ENCODE results near the gene RGSL1. TPM values are rescaled to one million over a fixed set of nuclear protein-coding genes. Genes with fewer than 3 reads are reported as not detected.
A peak's percentile ranks its signal among the peaks of the same experiment; 100 is the strongest.

The RGSL1 gene
- total RNA-seq, 1 experiment from 2014 or later: not detected

GRCh38 chr1:182568647-182569284 is 118.8 kb downstream of the RGSL1 start:
- no peak for DNase-seq (ENCODE audit: low read depth, low spot score)
- in situ Hi-C loops (cut with HindIII; ENCODE audit: low pct_unique_long_range_greater_than_20kb, low sequenced_read_pairs): no loop called here

GRCh38 chr1:182569939-182570610 is 120.1 kb downstream of the RGSL1 start:
- no peak for DNase-seq (ENCODE audit: low read depth, low spot score)
- in situ Hi-C loops (cut with HindIII; ENCODE audit: low pct_unique_long_range_greater_than_20kb, low sequenced_read_pairs): no loop called here

- DNase-seq (ENCODE audit: low read depth, low spot score): no peak
- in situ Hi-C loops (cut with HindIII; ENCODE audit: low pct_unique_long_range_greater_than_20kb, low sequenced_read_pairs): no loop called here
Measured at GRCh38 chr1:182570611-182570970, 120.6 kb downstream of the RGSL1 start.

- no peak for DNase-seq (ENCODE audit: low read depth, low spot score)
- in situ Hi-C loops (cut with HindIII; ENCODE audit: low pct_unique_long_range_greater_than_20kb, low sequenced_read_pairs): no loop called here
Measured at GRCh38 chr1:182574156-182574555, 124.2 kb downstream of the RGSL1 start.

- in situ Hi-C loops (cut with HindIII; ENCODE audit: low pct_unique_long_range_greater_than_20kb, low sequenced_read_pairs): no loop called here
- DNase-seq (ENCODE audit: low read depth, low spot score): no peak
Measured at GRCh38 chr1:182575540-182576149, 125.7 kb downstream of the RGSL1 start.

GRCh38 chr1:182580736-182581135 is 130.8 kb downstream of the RGSL1 start:
- in situ Hi-C loops (cut with HindIII; ENCODE audit: low pct_unique_long_range_greater_than_20kb, low sequenced_read_pairs): no loop called here
- no peak for DNase-seq (ENCODE audit: low read depth, low spot score)

- in situ Hi-C loops (cut with HindIII; ENCODE audit: low pct_unique_long_range_greater_than_20kb, low sequenced_read_pairs): no loop called here
Measured at GRCh38 chr1:182584746-182585145, 134.8 kb downstream of the RGSL1 start.

GRCh38 chr1:182586380-182586779 is 136.4 kb downstream of the RGSL1 start:
- in situ Hi-C loops (cut with HindIII; ENCODE audit: low pct_unique_long_range_greater_than_20kb, low sequenced_read_pairs): no loop called here
- DNase-seq (ENCODE audit: low read depth, low spot score): no peak

More at GRCh38 chr1:182584746-182585145, 134.8 kb downstream of the RGSL1 start:
- DNase-seq (ENCODE audit: low read depth, low spot score): no peak

- in situ Hi-C loops (cut with HindIII; ENCODE audit: low pct_unique_long_range_greater_than_20kb, low sequenced_read_pairs): no loop called here
- no peak for DNase-seq (ENCODE audit: low read depth, low spot score)
Measured at GRCh38 chr1:182587093-182587492, 137.1 kb downstream of the RGSL1 start.

GRCh38 chr1:182587666-182588499 is 137.9 kb downstream of the RGSL1 start:
- in situ Hi-C loops (cut with HindIII; ENCODE audit: low pct_unique_long_range_greater_than_20kb, low sequenced_read_pairs): no loop called here
- DNase-seq (ENCODE audit: low read depth, low spot score): no peak

GRCh38 chr1:182588500-182589396 is 138.8 kb downstream of the RGSL1 start, which contains the start of gene RNASEL:
Gene RNASEL (minus strand): TSS chr1:182589256. CDS start chr1:182586806, 2,450 bp downstream.
- in situ Hi-C loops (cut with HindIII; ENCODE audit: low pct_unique_long_range_greater_than_20kb, low sequenced_read_pairs): no loop called here

GRCh38 chr1:182589520-182589919 is 139.6 kb downstream of the RGSL1 start:
- in situ Hi-C loops (cut with HindIII; ENCODE audit: low pct_unique_long_range_greater_than_20kb, low sequenced_read_pairs): no loop called here
- DNase-seq (ENCODE audit: low read depth, low spot score): no peak

More at GRCh38 chr1:182588500-182589396, 138.8 kb downstream of the RGSL1 start, which contains the start of gene RNASEL:
- DNase-seq (ENCODE audit: low read depth, low spot score): peak; percentile 80

- no peak for DNase-seq (ENCODE audit: low read depth, low spot score)
- in situ Hi-C loops (cut with HindIII; ENCODE audit: low pct_unique_long_range_greater_than_20kb, low sequenced_read_pairs): no loop called here
Measured at GRCh38 chr1:182589931-182590330, 140.0 kb downstream of the RGSL1 start.

GRCh38 chr1:182595641-182596240 is 145.8 kb downstream of the RGSL1 start:
- in situ Hi-C loops (cut with HindIII; ENCODE audit: low pct_unique_long_range_greater_than_20kb, low sequenced_read_pairs): no loop called here
- peak; percentile 73 for DNase-seq (ENCODE audit: low read depth, low spot score)

GRCh38 chr1:182596934-182597333 is 147.0 kb downstream of the RGSL1 start:
- DNase-seq (ENCODE audit: low read depth, low spot score): no peak
- in situ Hi-C loops (cut with HindIII; ENCODE audit: low pct_unique_long_range_greater_than_20kb, low sequenced_read_pairs): no loop called here

GRCh38 chr1:182598296-182598695 is 148.3 kb downstream of the RGSL1 start:
- in situ Hi-C loops (cut with HindIII; ENCODE audit: low pct_unique_long_range_greater_than_20kb, low sequenced_read_pairs): no loop called here
- DNase-seq (ENCODE audit: low read depth, low spot score): no peak

- in situ Hi-C loops (cut with HindIII; ENCODE audit: low pct_unique_long_range_greater_than_20kb, low sequenced_read_pairs): no loop called here
- DNase-seq (ENCODE audit: low read depth, low spot score): peak; percentile 19
Measured at GRCh38 chr1:182599339-182599738, 149.4 kb downstream of the RGSL1 start.

Data from SK-MEL-5 (cell line).